ENCODE measurements around the gene MBTD1.
A peak's percentile ranks its signal among the peaks of the same experiment; 100 is the strongest.
"Not testable (repeated sequence)": the region's sequence is repeated elsewhere in the genome, so short reads cannot be mapped to it uniquely, and the experiment has no call there.

MBTD1 gene

GRCh38 chr17:51197754-51198153 lies 62.1 kb downstream of the MBTD1 start:
- no peaks in the 10 kb centered on the region for H3K4me1 ChIP-seq (ENCODE audit: control insufficient read depth in 1 of 2, insufficient read depth in 2 of 2, low read length in 2 of 2)
- H3K27ac ChIP-seq (ENCODE audit: low read depth, low read length) = no peak overlapping the region
- peaks cover 36 to 71% of the 10 kb centered on the region in 2 donors for H3K36me3 ChIP-seq (ENCODE audit: control insufficient read depth in 1 of 2, insufficient read depth in 2 of 2, low read length in 2 of 2)
- no peak overlapping the region for H3K4me3 ChIP-seq (ENCODE audit: low read depth in 1 of 2, low read length in 2 of 2)
- H3K9ac ChIP-seq (ENCODE audit: low read depth in 1 of 2, low read length in 2 of 2) = no peak overlapping the region
- no peaks in the 10 kb centered on the region for H3K27me3 ChIP-seq (ENCODE audit: control insufficient read depth in 1 of 2, insufficient read depth in 2 of 2, low read length in 2 of 2)
- H3K9me3 ChIP-seq (ENCODE audit: control insufficient read depth in 1 of 2, low read length in 2 of 2) = no peaks in the 10 kb centered on the region

- Histone ChIP-seq H3K27ac (ENCODE audit: low read depth, low read length) (no peak overlapping the region), H3K9ac (ENCODE audit: low read depth in 1 of 2, low read length in 2 of 2) (no peak overlapping the region), H3K36me3 (ENCODE audit: control insufficient read depth in 1 of 2, insufficient read depth in 2 of 2, low read length in 2 of 2) (peaks cover 31 to 52% of the 10 kb centered on the region in 2 donors), H3K9me3 (ENCODE audit: control insufficient read depth in 1 of 2, low read length in 2 of 2) (no peaks in the 10 kb centered on the region), H3K27me3 (ENCODE audit: control insufficient read depth in 1 of 2, insufficient read depth in 2 of 2, low read length in 2 of 2) (no peaks in the 10 kb centered on the region), H3K4me3 (ENCODE audit: low read depth in 1 of 2, low read length in 2 of 2) (no peak overlapping the region), H3K4me1 (ENCODE audit: control insufficient read depth in 1 of 2, insufficient read depth in 2 of 2, low read length in 2 of 2) (peaks cover 0 to 4% of the 10 kb centered on the region in 2 donors)
Measured at GRCh38 chr17:51191895-51192294, 68.0 kb downstream of the MBTD1 start.

GRCh38 chr17:51189628-51190027 lies 70.2 kb downstream of the MBTD1 start:
- Histone ChIP-seq H3K9me3 (ENCODE audit: control insufficient read depth in 1 of 2, low read length in 2 of 2) (no peaks in the 10 kb centered on the region), H3K4me3 (ENCODE audit: low read depth in 1 of 2, low read length in 2 of 2) (no peak overlapping the region), H3K4me1 (ENCODE audit: control insufficient read depth in 1 of 2, insufficient read depth in 2 of 2, low read length in 2 of 2) (peaks cover 0 to 4% of the 10 kb centered on the region in 2 donors), H3K9ac (ENCODE audit: low read depth in 1 of 2, low read length in 2 of 2) (peak overlapping the region in 1 of 2 donors; percentile 19), H3K27me3 (ENCODE audit: control insufficient read depth in 1 of 2, insufficient read depth in 2 of 2, low read length in 2 of 2) (no peaks in the 10 kb centered on the region), H3K27ac (ENCODE audit: low read depth, low read length) (peak overlapping the region; percentile 5), H3K36me3 (ENCODE audit: control insufficient read depth in 1 of 2, insufficient read depth in 2 of 2, low read length in 2 of 2) (peaks cover 24 to 38% of the 10 kb centered on the region in 2 donors)

GRCh38 chr17:51189162-51189561 lies 70.7 kb downstream of the MBTD1 start:
- Histone ChIP-seq H3K4me3 (ENCODE audit: low read depth in 1 of 2, low read length in 2 of 2) (no peak overlapping the region), H3K4me1 (ENCODE audit: control insufficient read depth in 1 of 2, insufficient read depth in 2 of 2, low read length in 2 of 2) (peaks cover 0 to 4% of the 10 kb centered on the region in 2 donors), H3K36me3 (ENCODE audit: control insufficient read depth in 1 of 2, insufficient read depth in 2 of 2, low read length in 2 of 2) (peaks cover 29 to 36% of the 10 kb centered on the region in 2 donors), H3K9me3 (ENCODE audit: control insufficient read depth in 1 of 2, low read length in 2 of 2) (no peaks in the 10 kb centered on the region), H3K27ac (ENCODE audit: low read depth, low read length) (no peak overlapping the region), H3K9ac (ENCODE audit: low read depth in 1 of 2, low read length in 2 of 2) (no peak overlapping the region), H3K27me3 (ENCODE audit: control insufficient read depth in 1 of 2, insufficient read depth in 2 of 2, low read length in 2 of 2) (no peaks in the 10 kb centered on the region)

- Histone ChIP-seq H3K27ac (ENCODE audit: low read depth, low read length) (no peak overlapping the region), H3K4me3 (ENCODE audit: low read depth in 1 of 2, low read length in 2 of 2) (no peak overlapping the region), H3K4me1 (ENCODE audit: control insufficient read depth in 1 of 2, insufficient read depth in 2 of 2, low read length in 2 of 2) (peaks cover 0 to 4% of the 10 kb centered on the region in 2 donors), H3K36me3 (ENCODE audit: control insufficient read depth in 1 of 2, insufficient read depth in 2 of 2, low read length in 2 of 2) (peaks cover 26 to 32% of the 10 kb centered on the region in 2 donors), H3K9me3 (ENCODE audit: control insufficient read depth in 1 of 2, low read length in 2 of 2) (no peaks in the 10 kb centered on the region), H3K27me3 (ENCODE audit: control insufficient read depth in 1 of 2, insufficient read depth in 2 of 2, low read length in 2 of 2) (no peaks in the 10 kb centered on the region), H3K9ac (ENCODE audit: low read depth in 1 of 2, low read length in 2 of 2) (no peak overlapping the region)
Measured at GRCh38 chr17:51188271-51188833, 71.5 kb downstream of the MBTD1 start.

GRCh38 chr17:51185763-51186332 lies 74.0 kb downstream of the MBTD1 start:
- peaks cover 13 to 30% of the 10 kb centered on the region in 2 donors for H3K36me3 ChIP-seq (ENCODE audit: control insufficient read depth in 1 of 2, insufficient read depth in 2 of 2, low read length in 2 of 2)
- H3K9me3 ChIP-seq (ENCODE audit: control insufficient read depth in 1 of 2, low read length in 2 of 2) = no peaks in the 10 kb centered on the region
- H3K4me3 ChIP-seq (ENCODE audit: low read depth in 1 of 2, low read length in 2 of 2) = no peak overlapping the region
- H3K9ac ChIP-seq (ENCODE audit: low read depth in 1 of 2, low read length in 2 of 2) = no peak overlapping the region
- peaks cover 0 to 4% of the 10 kb centered on the region in 2 donors for H3K4me1 ChIP-seq (ENCODE audit: control insufficient read depth in 1 of 2, insufficient read depth in 2 of 2, low read length in 2 of 2)
- no peaks in the 10 kb centered on the region for H3K27me3 ChIP-seq (ENCODE audit: control insufficient read depth in 1 of 2, insufficient read depth in 2 of 2, low read length in 2 of 2)
- no peak overlapping the region for H3K27ac ChIP-seq (ENCODE audit: low read depth, low read length)

GRCh38 chr17:51184124-51184523 lies 75.7 kb downstream of the MBTD1 start:
- no peak overlapping the region for H3K4me3 ChIP-seq (ENCODE audit: low read depth in 1 of 2, low read length in 2 of 2)
- H3K4me1 ChIP-seq (ENCODE audit: control insufficient read depth in 1 of 2, insufficient read depth in 2 of 2, low read length in 2 of 2) = no peaks in the 10 kb centered on the region
- no peaks in the 10 kb centered on the region for H3K9me3 ChIP-seq (ENCODE audit: control insufficient read depth in 1 of 2, low read length in 2 of 2)
- no peak overlapping the region for H3K27ac ChIP-seq (ENCODE audit: low read depth, low read length)
- H3K36me3 ChIP-seq (ENCODE audit: control insufficient read depth in 1 of 2, insufficient read depth in 2 of 2, low read length in 2 of 2) = peaks cover 8 to 30% of the 10 kb centered on the region in 2 donors
- no peak overlapping the region for H3K9ac ChIP-seq (ENCODE audit: low read depth in 1 of 2, low read length in 2 of 2)
- H3K27me3 ChIP-seq (ENCODE audit: control insufficient read depth in 1 of 2, insufficient read depth in 2 of 2, low read length in 2 of 2) = no peaks in the 10 kb centered on the region

GRCh38 chr17:51180486-51180885 lies 79.4 kb downstream of the MBTD1 start:
- no peak overlapping the region for H3K27ac ChIP-seq (ENCODE audit: low read depth, low read length)
- no peaks in the 10 kb centered on the region for H3K4me1 ChIP-seq (ENCODE audit: control insufficient read depth in 1 of 2, insufficient read depth in 2 of 2, low read length in 2 of 2)
- H3K9ac ChIP-seq (ENCODE audit: low read depth in 1 of 2, low read length in 2 of 2) = no peak overlapping the region
- peaks cover 11 to 25% of the 10 kb centered on the region in 2 donors for H3K36me3 ChIP-seq (ENCODE audit: control insufficient read depth in 1 of 2, insufficient read depth in 2 of 2, low read length in 2 of 2)
- H3K27me3 ChIP-seq (ENCODE audit: control insufficient read depth in 1 of 2, insufficient read depth in 2 of 2, low read length in 2 of 2) = no peaks in the 10 kb centered on the region
- H3K9me3 ChIP-seq (ENCODE audit: control insufficient read depth in 1 of 2, low read length in 2 of 2) = no peaks in the 10 kb centered on the region
- no peak overlapping the region for H3K4me3 ChIP-seq (ENCODE audit: low read depth in 1 of 2, low read length in 2 of 2)

- Histone ChIP-seq H3K4me1 (ENCODE audit: control insufficient read depth in 1 of 2, insufficient read depth in 2 of 2, low read length in 2 of 2) (peaks cover 0 to 13% of the 10 kb centered on the region in 2 donors), H3K36me3 (ENCODE audit: control insufficient read depth in 1 of 2, insufficient read depth in 2 of 2, low read length in 2 of 2) (peaks cover 11 to 44% of the 10 kb centered on the region in 2 donors)
- not testable (repeated sequence) for H3K4me3 ChIP-seq (ENCODE audit: low read depth in 1 of 2, low read length in 2 of 2); H3K9ac ChIP-seq (ENCODE audit: low read depth in 1 of 2, low read length in 2 of 2); H3K27me3 ChIP-seq (ENCODE audit: control insufficient read depth in 1 of 2, insufficient read depth in 2 of 2, low read length in 2 of 2); H3K27ac ChIP-seq (ENCODE audit: low read depth, low read length); H3K9me3 ChIP-seq (ENCODE audit: control insufficient read depth in 1 of 2, low read length in 2 of 2)
Measured at GRCh38 chr17:51172030-51172429, 87.8 kb downstream of the MBTD1 start.

- H3K9ac ChIP-seq (ENCODE audit: low read depth in 1 of 2, low read length in 2 of 2) = no peak overlapping the region
- no peak overlapping the region for H3K4me3 ChIP-seq (ENCODE audit: low read depth in 1 of 2, low read length in 2 of 2)
- peaks cover 10 to 44% of the 10 kb centered on the region in 2 donors for H3K36me3 ChIP-seq (ENCODE audit: control insufficient read depth in 1 of 2, insufficient read depth in 2 of 2, low read length in 2 of 2)
Measured at GRCh38 chr17:51170736-51171135, 89.1 kb downstream of the MBTD1 start.

More at GRCh38 chr17:51170736-51171135, 89.1 kb downstream of the MBTD1 start:
- H3K4me1 ChIP-seq (ENCODE audit: control insufficient read depth in 1 of 2, insufficient read depth in 2 of 2, low read length in 2 of 2) = peaks cover 1 to 14% of the 10 kb centered on the region in 2 donors
- H3K9me3 ChIP-seq (ENCODE audit: control insufficient read depth in 1 of 2, low read length in 2 of 2) = no peaks in the 10 kb centered on the region
- no peak overlapping the region for H3K27ac ChIP-seq (ENCODE audit: low read depth, low read length)
- H3K27me3 ChIP-seq (ENCODE audit: control insufficient read depth in 1 of 2, insufficient read depth in 2 of 2, low read length in 2 of 2) = no peaks in the 10 kb centered on the region
